GM21515 (cell line): ENCODE data around the gene PLEKHH1.

ENCODE experiments used
- ATAC-seq: cut with Tn5 transposase; IDR thresholded peaks from one replicate; pipeline ENCODE4 v1.9.1; 2021; ENCODE audit not compliant: unreplicated experiment

PLEKHH1 gene

GRCh38 chr14:67532998-67533753 lies at the start of gene PLEKHH1:
PLEKHH1 (plus strand) TSS chr14:67533290; CDS start chr14:67541868, 8,578 bp downstream.
- ATAC-seq, result no peak

- no peak for ATAC-seq
Observed at GRCh38 chr14:67483579-67484285, 49.4 kb upstream of the PLEKHH1 start.

DNA sequence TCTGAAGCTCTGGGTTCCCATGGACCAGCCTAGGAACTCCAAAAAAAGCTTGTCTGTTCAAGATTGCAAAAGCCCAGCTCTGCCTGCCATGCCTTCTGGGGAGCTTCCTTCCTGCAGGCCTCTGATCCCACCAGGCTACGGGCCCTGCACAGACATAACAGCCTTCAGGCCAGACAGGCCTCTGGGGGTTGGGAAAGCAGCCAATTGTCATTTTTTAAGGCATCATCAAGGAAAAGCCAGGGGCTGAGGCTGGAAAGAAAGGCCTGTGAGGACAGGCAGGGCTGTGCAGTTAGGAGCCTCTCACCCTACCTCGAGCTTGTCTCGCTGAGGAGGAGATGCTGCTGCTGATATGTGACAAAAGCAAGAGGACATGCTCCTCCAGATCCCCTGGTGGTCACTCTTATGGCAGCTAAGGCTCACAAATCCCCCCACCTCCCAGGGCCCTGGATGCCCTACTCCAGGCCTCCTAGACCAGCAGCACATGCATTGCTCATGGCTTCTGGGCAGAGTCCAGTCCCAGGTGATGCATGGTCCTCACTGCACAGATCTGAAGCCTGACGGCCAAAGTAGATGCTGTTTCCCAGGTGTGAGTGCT lies 47.5 kb upstream of the PLEKHH1 start:
- ATAC-seq, result no peak

DNA sequence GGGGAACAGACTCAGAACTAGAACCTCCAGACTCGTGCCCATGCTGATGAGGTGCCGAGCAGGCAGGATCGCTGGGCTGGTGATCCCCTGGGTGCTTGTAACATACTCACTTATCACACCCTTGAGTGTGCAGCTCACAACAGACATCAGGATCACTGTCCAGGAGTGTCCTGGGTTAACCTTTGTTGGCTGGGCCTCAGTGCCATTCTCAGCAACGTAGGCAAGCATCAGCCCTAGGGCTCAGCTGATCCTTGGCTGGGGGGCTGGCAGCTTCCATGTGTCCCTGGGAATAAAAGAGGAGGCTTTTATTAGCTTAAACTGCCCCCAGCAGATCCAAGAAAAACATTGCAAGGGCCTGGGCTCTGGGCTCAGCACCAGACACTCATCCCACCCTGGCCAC lies 46.2 kb upstream of the PLEKHH1 start:
- no peak for ATAC-seq

DNA sequence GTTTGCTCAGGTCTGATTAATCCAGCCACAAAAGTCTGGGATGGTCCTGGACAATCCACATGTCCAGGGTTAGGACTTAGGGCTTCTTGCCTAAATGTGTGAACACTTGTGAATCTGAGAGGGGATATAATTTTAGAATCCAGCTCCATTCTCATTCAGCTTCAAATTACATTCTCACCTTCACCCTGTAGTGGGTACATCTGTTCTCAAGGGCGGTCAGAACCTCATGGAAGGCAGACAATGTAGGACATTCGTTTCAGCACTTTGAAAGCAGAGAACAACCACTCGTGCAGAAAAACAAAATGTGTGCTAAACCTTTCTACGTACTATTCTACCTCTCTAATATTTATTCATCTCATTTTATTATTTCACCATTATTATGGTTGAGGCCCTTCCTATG lies 45.8 kb upstream of the PLEKHH1 start:
- no peak for ATAC-seq

GRCh38 chr14:67487937-67488893 lies 44.9 kb upstream of the PLEKHH1 start, which contains the start of gene TMEM229B:
TMEM229B (minus strand) TSS chr14:67488721; CDS start chr14:67473923, 14,798 bp downstream.
- peak; percentile 91 for ATAC-seq

DNA sequence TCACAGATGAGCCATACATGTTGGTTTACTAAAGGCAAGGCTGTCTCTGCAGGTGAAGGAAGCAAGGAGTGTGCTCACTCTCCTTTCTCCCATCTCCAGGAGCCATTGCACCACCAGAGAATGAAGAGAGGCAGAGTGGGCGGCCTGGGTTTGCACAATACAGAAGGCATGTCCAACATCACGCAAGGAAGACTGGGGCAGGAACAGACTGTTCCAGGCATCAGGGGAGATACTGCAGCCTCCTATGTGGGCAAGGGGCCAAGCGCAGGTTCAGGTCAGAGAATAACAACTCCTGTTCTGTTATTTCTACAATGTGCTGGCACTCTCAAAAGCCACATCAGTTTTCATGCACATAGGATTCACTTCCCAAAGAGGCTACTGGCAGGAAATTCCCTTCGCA lies 42.9 kb upstream of the PLEKHH1 start:
- ATAC-seq, result no peak

GRCh38 chr14:67491285-67491684 lies 41.8 kb upstream of the PLEKHH1 start:
- ATAC-seq, result no peak

DNA sequence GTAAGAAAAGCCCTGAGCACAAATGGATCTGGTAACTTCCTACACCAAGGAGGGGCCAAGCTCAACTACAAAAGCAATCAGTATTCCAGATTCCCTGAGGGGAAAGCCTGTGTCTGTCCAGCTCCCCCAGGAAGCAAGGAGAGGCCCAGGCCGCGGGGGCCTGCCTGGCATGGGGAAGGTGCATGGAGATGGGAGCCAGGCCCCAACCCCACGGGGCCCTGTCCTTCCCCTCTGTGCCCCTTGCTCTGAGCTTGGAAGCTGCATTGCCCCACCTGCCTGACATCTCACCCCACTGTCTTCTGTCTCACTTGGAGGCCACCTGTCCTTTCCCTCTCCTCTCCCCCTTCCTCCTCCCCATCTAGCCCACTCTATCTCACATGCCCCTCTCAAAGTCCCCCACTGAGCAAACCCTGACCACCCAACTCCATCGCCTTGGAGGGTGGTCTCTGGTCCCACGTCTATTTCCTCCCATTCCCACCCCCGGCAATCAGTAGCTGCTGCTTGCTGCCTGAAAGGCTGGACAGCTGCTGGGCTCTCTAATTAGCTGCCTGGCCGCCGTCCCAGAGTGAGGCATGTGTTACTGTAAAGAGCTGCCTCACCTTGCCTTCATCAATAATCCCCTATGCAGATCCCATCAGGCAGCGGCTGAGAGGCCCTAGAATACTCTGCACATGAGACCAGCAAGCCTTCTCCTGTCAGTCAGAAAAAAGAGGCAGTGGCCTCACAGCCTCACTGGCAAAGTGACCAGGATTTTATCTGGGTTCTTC lies 41.2 kb upstream of the PLEKHH1 start:
- no peak for ATAC-seq

DNA sequence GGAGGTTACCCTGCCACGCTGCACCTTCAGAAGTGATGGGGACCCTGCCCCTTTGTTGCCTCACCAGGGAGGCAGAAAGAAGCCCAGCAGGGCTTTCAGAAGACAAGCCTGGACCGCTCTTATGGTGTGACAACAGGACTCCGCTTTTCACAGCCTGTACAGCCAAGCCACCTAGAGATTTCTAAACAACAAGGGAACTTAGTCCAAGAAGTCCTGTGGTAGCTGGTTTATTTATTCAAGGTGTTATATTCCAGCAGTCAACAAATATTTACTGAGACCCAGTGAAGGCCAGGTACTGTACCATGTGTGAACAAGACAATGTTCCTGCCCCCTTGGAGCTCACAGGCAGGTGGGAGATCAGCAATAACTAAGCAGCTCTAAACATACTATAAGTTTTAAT lies 40.6 kb upstream of the PLEKHH1 start:
- no peak for ATAC-seq

- ATAC-seq, result no peak
Observed at GRCh38 chr14:67493092-67493717, 39.9 kb upstream of the PLEKHH1 start.

DNA sequence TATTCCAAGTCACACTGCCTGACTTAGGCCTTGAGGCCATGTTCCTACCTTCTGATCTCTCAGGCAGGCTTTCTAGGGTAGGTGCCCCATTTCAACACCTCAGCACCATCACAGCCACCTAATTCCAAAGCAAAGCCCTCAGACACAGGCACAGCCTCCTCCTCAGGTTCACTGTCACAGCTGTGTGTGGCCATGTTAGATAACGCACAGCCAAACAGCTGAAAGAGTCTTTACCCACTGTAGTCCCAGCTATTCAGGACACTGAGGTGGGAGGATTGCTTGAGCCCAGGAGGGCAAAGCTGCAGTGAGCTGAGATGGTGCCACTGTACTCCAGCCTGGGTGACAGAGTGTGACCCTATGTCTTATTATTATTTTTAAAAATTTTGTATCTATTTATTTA lies 37.3 kb upstream of the PLEKHH1 start:
- no peak for ATAC-seq

DNA sequence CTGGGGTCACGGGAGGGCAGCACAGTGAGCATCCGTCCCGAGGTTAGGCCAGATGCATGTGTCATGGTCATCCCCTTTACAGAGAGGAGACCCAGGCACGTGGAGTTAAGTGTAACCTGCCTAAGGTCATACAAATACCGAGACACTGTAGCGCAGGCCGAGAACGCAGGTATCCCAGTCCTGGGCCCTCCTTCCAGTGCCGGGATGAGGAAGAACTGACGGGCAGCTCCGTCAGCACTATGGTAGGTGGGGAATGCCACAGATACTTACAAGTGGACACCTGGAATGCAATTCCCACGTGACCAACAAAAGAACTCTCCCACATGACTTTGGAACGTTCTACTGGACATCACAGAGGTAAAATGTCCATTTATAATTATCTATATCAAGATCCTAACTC lies 35.9 kb upstream of the PLEKHH1 start:
- no peak for ATAC-seq

DNA sequence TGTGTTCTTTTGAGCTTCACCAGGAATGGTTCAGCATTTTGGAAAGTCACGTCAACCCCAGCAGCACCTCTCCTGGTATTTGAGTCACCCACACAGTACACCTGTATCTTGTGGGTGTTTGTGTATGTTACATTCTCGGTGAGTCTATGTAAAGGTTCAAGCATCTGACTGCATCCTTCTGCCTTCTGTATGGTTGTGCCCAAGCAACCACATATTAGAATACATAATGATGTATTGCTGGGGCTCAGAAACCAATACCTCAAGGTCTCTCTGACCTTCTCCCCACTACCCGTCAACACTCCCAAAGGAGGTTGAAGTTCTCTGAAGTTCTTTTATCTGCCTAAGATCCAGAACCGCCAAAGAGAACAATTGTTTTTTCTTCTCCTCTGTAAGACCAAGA lies 35.4 kb upstream of the PLEKHH1 start:
- ATAC-seq, result no peak

DNA sequence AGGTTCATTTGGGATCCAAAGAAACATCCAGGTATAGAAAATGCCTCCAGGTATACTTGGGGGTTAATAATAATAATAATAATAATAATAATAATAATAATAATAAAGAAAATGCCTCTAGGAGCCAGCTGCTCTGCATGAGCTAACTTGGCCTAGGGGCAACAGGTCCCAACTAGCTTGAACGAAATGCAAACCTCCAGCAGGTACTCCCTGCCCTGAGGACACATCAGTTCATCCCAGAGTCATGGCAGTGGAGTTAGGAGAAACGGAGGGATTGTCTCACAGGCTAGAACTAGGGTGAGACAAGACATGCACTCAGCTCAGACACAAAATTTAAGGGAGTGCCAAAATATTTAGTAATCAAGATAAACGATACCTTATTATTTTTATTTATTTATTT lies 32.1 kb upstream of the PLEKHH1 start:
- no peak for ATAC-seq

GRCh38 chr14:67501670-67502069 lies 31.4 kb upstream of the PLEKHH1 start:
- ATAC-seq, result no peak

GRCh38 chr14:67502867-67503266 lies 30.2 kb upstream of the PLEKHH1 start:
- no peak for ATAC-seq

GRCh38 chr14:67503331-67503730 lies 29.8 kb upstream of the PLEKHH1 start:
- ATAC-seq, result no peak

GRCh38 chr14:67505254-67505653 lies 27.8 kb upstream of the PLEKHH1 start:
- ATAC-seq, result no peak

DNA sequence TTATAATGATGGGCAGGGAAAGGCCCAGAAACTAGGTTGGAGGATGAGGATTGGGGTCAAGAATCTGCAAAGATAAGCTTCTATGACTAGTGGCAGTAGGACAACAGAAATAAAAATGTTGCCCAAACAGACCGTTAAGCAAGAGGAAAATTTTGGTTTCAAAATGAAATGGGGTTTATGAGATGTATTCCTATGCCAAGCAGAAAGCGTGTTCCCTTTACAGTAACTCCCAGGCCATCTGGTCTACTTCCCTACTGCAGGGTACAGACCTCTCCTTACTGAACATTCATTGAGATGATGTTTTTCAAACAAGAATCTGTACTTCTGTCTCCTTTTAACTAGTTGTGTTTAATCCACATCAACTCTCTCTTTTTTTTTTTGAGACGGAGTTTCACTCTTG lies 24.1 kb upstream of the PLEKHH1 start:
- ATAC-seq, result no peak
